Sciatic nerve (tissue), 2 donors: ENCODE measurements around the gene MYO3B. TPM values are rescaled to one million over a fixed set of nuclear protein-coding genes. Genes with fewer than 3 reads are reported as not detected.
A peak's percentile ranks its signal among the peaks of the same experiment; 100 is the strongest.
"Not testable (repeated sequence)": the region's sequence is repeated elsewhere in the genome, so short reads cannot be mapped to it uniquely, and the experiment has no call there.

Experiments
- ATAC-seq: fragments of 200-7000 bp; cut with Tn5 transposase; one replicate; pipeline ENCODE4 v1.9.1; 2020; ENCODE audit warnings: mild to moderate bottlenecking, moderate library complexity
- DNase-seq: peaks from one replicate; pipeline ENCODE4 v3.0.0-alpha.2; 2020; ENCODE audit warnings: low spot score
- intact Hi-C: fragments of 100-400 bp; cut with DNase I; formaldehyde crosslinking; loops from one replicate; pipeline ENCODE4 v1.14.2; 2022
- total RNA-seq: library from RNA; stranded (reverse); fragmentation: NEBNext Ultra II Directional; extraction: Animal tissue kit (Norgen Biotek cat#: 25700); gene quantifications from one replicate; pipeline ENCODE4 v1.2.1, GENCODE V29; 2021
- donor health status: DM: no; HTN: no; CAD: no.
- donor health status: DM: no; HTN: no; CAD: no.

Gene MYO3B
- total RNA-seq, 1 donor from 2014 or later: 0.13 TPM

DNA sequence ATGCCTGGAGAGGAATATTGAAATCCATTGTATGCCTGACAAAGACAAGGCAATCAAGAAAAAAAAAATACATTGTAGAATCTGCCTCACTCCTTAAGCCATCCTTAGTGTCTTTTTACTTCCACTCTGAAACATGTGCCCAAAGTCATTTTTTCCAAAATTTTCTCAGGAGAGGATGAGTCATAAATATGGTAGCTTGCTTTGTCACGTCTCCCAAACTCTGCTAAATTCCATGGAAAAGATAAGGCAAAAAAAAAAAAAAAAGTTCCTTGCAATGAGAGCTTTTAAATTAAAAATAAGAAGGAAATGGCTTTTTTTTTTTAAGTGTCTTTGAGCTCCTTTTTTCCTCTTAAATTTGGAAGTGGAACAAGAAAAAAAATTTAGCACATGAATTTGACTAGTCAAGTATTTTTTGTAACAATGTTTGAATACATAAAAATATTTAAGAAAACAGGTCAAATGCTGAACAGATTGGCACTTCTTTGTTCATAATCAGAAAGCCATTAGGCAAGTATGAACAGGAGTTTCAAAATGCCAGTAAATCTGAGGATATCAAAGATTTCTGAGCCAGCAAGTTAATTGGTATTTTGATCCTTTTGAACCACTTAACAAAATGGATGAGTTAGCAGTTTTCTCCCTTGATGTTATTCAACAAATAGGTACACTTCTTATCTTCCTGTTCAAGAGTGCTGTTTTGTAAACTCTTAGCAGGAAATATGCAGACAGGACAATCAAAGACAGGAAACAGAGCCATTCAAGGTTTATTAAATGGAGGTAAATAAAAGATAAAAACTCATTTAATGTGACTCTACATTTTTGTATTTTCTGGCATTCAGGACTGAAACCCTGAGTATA is 289.8 kb downstream of the MYO3B start:
- no peak for ATAC-seq
- intact Hi-C loops: no loop called here
- DNase-seq: no peak

DNA sequence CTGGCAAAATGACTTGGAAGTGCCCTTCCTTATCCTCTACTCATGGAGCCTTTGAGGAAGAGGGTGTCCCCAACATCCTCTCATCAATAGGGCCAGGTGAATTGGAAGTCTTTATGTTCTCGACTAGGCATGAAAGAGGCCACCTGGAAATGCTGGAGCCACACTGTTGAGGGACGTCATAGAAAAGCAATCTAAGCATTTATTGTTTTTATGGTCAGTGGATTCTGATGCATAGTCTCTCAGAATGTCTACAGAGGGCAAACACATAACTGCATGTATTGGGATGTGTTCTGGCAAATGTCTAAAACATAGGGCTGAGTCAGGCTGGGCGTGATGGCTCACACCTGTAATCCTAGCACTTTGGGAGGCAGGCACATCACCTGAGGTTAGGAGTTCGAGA is 290.6 kb downstream of the MYO3B start:
- no peak for DNase-seq
- intact Hi-C loops: no loop called here
- no peak for ATAC-seq

GRCh38 chr2:170472498-170472897 is 294.6 kb downstream of the MYO3B start:
- DNase-seq, intact Hi-C loops, ATAC-seq: not testable (repeated sequence)

DNA sequence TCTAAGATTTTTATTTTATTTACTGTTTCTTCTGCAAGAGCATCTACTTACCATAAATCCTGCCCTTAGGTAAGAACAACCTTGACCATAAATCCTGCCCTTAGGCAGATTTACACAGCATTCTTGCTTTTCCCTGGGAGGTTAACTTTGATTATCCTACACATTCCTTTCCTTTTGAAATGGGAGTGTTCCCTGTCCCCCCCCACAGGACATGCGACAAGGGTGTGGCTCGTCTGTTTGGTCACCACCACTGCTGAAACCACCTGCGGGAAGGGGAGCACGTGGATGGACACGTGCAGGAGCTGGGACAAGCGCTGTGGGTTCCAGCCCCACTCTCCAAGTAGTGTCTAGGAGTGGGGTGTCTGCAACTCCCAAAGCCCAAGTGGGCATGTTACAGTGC is 297.9 kb downstream of the MYO3B start:
- ATAC-seq (no peak), DNase-seq (no peak)
- intact Hi-C loops: no loop called here

- DNase-seq (no peak), ATAC-seq (no peak)
- intact Hi-C loops: no loop called here
Observed at GRCh38 chr2:170477630-170478029, 299.7 kb downstream of the MYO3B start.

DNA sequence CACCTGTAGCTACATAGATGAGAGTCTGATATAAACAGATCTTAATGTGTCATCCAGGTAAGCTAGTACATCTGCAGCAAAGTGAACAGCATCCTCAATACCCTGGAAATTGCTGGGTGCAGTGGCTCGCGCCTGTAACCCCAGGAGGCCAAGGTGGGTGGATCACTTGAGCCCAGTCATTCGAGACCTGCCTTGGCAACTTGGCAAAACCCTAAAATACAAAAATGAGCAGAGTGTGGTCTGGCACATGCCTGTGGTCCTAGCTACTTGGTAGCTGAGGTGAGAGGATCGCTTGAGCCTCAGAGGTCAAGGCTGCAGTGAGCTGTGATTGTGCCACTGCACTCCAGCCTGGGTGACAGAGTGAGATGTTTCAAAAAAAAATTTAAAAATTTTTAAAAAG is 303.3 kb downstream of the MYO3B start:
- DNase-seq: no peak
- no peak for ATAC-seq
- intact Hi-C loops: no loop called here

DNA sequence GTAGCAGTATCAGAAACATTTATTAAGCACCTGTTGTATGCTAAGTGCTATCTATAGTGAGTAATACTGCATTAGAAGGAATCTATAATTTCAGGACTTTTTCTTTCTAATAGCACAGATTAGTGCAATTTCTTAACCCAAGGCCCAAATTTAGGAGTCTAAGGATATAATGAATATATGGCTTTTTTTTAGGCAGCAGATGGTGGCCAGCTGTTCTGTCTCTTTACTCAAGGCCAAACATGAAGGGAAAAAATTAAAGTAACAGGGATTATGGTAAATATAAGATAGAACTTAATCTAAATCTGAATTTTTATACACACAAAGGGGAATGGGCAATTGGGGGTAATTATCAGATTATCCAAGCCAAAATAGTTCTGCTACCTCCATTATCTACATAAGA is 306.6 kb downstream of the MYO3B start:
- intact Hi-C loops: no loop called here
- no peak for DNase-seq
- no peak for ATAC-seq

DNA sequence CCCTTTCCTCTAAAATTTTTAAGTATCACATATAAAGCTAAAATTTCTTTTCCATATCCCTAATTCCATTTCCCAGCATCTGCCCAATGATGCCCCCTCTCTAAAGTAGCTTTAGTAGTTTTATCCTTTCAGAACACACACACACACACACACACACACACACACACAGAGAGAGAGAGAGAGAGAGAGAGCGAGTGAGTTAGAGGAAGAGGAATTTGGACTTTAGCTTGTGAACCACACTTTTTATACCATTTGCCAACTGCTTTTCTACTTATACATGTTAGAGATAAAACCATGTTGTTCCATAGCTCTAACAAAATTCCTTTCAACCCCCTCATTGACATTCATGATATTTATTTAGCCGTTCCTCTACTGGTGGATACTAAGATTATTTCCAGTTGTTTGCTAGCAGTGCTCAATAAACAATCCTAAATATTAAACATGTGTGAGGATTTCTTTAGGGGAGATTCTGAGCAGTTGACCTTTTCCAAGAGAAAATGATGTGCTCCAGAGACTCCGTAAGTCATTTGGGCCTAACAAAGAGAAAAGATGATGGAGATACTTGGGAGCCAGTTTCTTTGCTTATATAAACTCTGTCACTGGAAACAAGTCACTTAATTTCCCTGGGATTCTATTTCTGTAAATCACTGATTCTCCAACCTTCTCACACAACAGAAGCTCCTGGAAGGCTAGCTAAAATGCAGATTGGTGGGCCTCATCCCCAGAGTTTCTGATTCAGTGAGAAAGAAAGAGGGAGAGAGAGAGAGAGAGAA is 307.5 kb downstream of the MYO3B start:
- intact Hi-C loops: no loop called here
- DNase-seq: no peak
- ATAC-seq: no peak

- DNase-seq (no peak), ATAC-seq (peak; percentile 82)
- intact Hi-C loops: no loop called here
Observed at GRCh38 chr2:170486730-170487129, 308.8 kb downstream of the MYO3B start.

DNA sequence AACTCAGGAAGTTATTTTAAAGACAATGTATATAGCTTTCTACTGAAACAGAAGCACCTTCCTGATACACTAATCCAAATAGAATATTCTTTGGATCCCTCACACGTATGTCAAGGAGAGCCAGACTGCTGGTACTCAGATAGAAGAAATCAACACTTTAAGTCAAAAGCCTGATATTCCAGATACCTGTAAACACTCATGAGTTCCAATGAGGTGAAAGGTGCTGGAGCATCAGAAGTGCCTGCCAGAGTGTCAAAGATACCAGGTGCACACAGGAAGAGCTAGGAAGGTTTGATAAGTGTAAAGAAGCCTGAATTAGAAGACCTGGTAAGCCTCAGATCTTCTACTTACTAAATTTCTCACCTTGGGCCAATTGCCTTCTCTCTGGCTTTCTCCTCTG is 310.9 kb downstream of the MYO3B start:
- ATAC-seq (no peak), DNase-seq (no peak)
- intact Hi-C loops: no loop called here

- ATAC-seq: no peak
- no peak for DNase-seq
- intact Hi-C loops: no loop called here
Observed at GRCh38 chr2:170492010-170492409, 314.1 kb downstream of the MYO3B start.

- ATAC-seq (no peak), DNase-seq (no peak)
Observed at GRCh38 chr2:170493426-170494097, 315.6 kb downstream of the MYO3B start.

GRCh38 chr2:170495896-170496295 is 317.9 kb downstream of the MYO3B start:
- ATAC-seq (no peak), DNase-seq (no peak)
- intact Hi-C loops: no loop called here

More at GRCh38 chr2:170493426-170494097, 315.6 kb downstream of the MYO3B start:
- intact Hi-C loops: no loop called here

DNA sequence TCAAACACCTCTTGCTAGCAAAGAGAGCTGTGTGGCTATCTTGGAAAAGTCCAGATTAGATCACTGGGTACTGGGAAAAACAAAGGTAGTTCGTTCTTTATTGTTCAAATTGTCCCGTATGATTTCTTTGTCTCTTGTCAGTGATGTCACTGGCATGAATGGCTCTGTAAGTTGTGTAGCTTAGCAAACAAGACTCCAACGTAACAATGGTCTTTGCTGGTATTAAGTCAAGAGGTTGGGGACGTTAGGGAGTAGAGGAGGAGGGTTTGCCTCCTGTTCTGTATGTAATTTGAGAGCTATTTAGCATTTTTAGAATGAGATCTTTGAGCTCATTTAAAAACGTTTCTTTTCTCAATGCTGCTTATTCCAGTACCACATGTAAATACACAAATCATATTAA is 320.7 kb downstream of the MYO3B start:
- ATAC-seq (no peak), DNase-seq (no peak)
- intact Hi-C loops: no loop called here

DNA sequence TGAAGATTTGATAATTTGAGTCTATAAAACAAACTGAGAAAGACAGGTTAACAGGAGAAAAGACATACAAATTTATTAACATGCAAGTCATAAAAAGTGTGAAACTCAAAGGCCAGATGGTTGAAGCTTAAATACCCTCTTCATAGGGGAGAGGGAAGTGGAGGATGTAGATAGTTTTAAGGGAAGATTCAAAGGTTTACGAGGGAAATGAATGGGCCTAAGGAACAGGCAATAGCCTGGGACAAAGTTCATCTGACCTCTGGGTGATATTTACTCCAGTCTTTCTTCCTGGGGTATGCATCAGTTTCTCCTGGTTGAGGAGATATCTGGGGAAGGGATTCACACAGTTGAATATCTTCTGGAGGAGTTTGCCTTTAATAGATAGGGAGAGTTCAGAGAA is 322.2 kb downstream of the MYO3B start:
- ATAC-seq: no peak
- no peak for DNase-seq
- intact Hi-C loops: no loop called here

DNA sequence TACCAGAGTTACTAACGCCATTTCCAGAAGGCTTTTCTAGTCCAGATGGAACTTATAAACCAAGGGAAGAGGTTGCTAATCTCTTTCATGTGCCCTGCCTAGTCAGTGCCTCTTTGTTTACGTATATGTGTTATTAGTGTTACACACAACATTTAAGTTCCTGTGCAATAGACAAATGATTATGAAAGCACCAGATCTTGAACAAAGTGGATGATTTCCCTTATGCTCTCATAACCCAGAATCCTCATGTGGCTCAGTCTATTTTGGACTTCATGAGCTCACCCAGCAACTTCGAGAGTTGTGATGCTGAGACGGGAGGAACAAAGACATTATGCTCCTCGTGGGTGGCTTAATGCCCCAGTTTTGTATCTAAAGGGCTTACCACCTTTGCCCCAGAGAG is 322.8 kb downstream of the MYO3B start:
- DNase-seq: no peak
- intact Hi-C loops: no loop called here
- peak; percentile 94 for ATAC-seq

DNA sequence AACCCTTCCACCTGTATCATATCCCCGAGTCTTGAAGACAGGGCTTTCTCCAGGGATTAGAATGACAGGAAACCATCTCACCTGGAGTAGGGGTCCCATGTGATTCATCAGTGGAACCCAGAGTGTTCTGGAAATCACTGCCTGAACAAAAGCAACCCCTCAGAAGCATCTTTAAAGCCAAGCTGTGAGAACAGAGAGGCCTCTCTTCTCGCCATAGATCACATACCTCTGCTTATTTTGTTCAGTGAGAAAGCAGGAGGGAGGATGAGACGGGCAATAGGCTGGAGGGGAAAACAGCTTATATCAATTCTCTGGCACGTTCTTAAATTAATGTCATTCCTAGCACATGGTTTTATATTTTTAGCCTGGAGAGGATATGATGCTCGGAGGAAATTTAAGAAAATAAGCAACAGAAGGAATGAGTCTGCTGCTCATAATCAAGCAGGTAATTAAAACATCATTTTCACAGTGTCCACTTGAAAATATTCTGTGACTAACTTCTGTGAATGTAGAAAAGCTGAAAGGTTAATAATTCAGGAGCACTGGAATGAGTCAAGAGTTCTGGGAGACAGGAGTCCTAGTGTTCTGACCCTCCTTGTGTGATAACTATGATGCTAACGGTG is 323.6 kb downstream of the MYO3B start:
- intact Hi-C loops: no loop called here
- DNase-seq: no peak
- ATAC-seq: no peak

DNA sequence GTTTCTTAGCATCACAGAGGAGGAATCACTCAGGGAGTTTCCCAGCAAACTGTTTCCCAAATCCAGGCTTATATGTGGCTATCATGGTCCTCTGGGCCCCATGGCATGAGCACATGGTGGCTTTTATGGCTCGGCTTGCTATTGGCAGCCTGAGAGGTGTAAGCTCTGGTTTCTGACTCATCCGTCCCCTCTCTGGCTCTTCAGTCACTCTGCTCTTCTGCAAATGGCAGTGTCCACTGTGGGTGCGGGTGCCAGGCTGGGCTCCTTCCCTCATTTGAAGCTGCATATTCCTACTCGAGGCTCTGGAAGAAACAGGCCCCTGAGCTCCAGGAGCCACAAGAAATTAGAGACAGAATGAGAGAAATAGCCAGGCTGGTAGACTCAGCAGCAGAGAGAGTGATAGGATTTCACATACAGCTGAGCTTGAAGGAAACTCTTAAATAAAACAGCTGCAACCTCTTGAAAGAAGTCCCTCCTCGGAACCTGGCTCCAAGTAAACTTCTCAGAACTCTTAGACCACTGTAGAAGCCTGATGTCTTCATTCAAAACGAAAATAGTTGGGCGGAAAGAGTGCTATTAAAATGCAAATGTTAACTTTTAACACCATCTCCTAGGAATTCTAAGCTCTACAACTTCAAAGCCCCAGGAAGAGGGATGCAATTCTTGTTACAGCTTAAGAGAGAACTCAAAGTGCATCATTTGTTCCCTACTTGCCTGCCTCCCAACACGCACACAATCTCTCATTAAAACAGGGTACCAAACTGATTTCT is 324.6 kb downstream of the MYO3B start:
- intact Hi-C loops: no loop called here
- DNase-seq (no peak), ATAC-seq (no peak)

DNA sequence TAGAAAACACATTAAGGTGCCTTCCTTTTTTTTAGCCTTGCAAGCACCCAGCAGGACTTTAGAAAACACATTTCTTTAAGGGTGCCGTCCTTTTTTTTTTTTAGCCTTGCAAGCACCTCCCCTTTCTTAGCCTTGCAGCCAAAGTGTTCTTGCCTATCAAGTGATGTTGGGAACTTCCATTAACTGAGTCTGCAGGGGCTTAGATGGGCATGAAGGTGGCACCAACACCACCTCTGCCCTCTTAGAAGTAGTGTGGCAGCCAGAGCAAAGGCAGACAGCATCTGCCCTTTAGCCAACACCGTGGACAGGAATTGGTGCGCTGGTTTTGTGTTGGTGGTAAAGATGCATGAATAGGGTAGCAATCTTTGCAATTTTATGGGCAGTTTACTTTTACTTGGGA is 325.6 kb downstream of the MYO3B start:
- intact Hi-C loops: no loop called here
- no peak for ATAC-seq
- no peak for DNase-seq
